Measurements from ENCODE around the gene HYCC2. TPM values are rescaled to one million over a fixed set of nuclear protein-coding genes. Genes with fewer than 3 reads are reported as not detected.
"Not testable (repeated sequence)": the region's sequence is repeated elsewhere in the genome, so short reads cannot be mapped to it uniquely, and the experiment has no call there.

HYCC2 gene
- 10 to 100 TPM in 2 of 4 donors, 1 to 10 TPM in 2; 2.8 to 36.3 (median 21.1) TPM for total RNA-seq

GRCh38 chr2:201071479-201072200 is at the start of gene HYCC2, which contains the start of gene NDUFB3:
TSS of gene HYCC2 (minus strand) at chr2:201071671. CDS start at chr2:201024009, 47,662 bp downstream.
TSS of gene NDUFB3 (plus strand) at chr2:201072001. CDS start at chr2:201078883, 6,882 bp downstream.
- no peaks in the 10 kb centered on the region for H3K36me3 ChIP-seq
- no peaks in the 10 kb centered on the region for H3K9me3 ChIP-seq
- H3K4me3 ChIP-seq = peak within 1 kb of the TSS; percentile 84 to 93
- peaks cover 11 to 13% of the 10 kb centered on the region in 2 donors for H3K4me1 ChIP-seq
- intact Hi-C loops (cut with DNase I; ENCODE audit: low total_unique reads) = no loop called here
- no peaks in the 10 kb centered on the region for H3K27me3 ChIP-seq
- TF ChIP-seq POLR2A (IDR thresholded peaks at IDR 0.05) (peak; percentile 36 to 58), CTCF (IDR thresholded peaks at IDR 0.05) (peak in 3 of 4 experiments; percentile 32 to 37 (median 33))
- DNase-seq = peak; percentile 90 to 92
- H3K27ac ChIP-seq = peak within 1 kb of the TSS; percentile 88 to 89

GRCh38 chr2:201118961-201119854 is 47.7 kb upstream of the HYCC2 start:
- intact Hi-C loops (cut with DNase I; ENCODE audit: low total_unique reads) = no loop called here
- no peak for TF ChIP-seq CTCF (IDR thresholded peaks at IDR 0.05)
- no peaks in the 10 kb centered on the region for H3K27me3 ChIP-seq
- peak overlapping the region; percentile 97 to 100 for H3K27ac ChIP-seq
- DNase-seq = no peak
- no peaks in the 10 kb centered on the region for H3K4me1 ChIP-seq
- no peaks in the 10 kb centered on the region for H3K9me3 ChIP-seq
- no peaks in the 10 kb centered on the region for H3K36me3 ChIP-seq
- peak overlapping the region; percentile 85 to 95 for H3K4me3 ChIP-seq

- no peaks in the 10 kb centered on the region for H3K4me1 ChIP-seq
- intact Hi-C loops (cut with DNase I; ENCODE audit: low total_unique reads) = no loop called here
Observed at GRCh38 chr2:201118121-201118960, 46.9 kb upstream of the HYCC2 start.

GRCh38 chr2:201117735-201118094 is 46.2 kb upstream of the HYCC2 start:
- H3K36me3 ChIP-seq; H3K9me3 ChIP-seq; DNase-seq; H3K27me3 ChIP-seq; H3K4me1 ChIP-seq; intact Hi-C loops (cut with DNase I; ENCODE audit: low total_unique reads): not testable (repeated sequence)
- H3K27ac ChIP-seq = peak overlapping the region; percentile 97 to 100
- H3K4me3 ChIP-seq = peak overlapping the region; percentile 85 to 95

More at GRCh38 chr2:201118121-201118960, 46.9 kb upstream of the HYCC2 start:
- TF ChIP-seq POLR2A (IDR thresholded peaks at IDR 0.05) = peak; percentile 20 to 50
- peak; percentile 48 to 65 (median 55) for TF ChIP-seq CTCF (IDR thresholded peaks at IDR 0.05)
- no peaks in the 10 kb centered on the region for H3K27me3 ChIP-seq
- peak; percentile 81 to 89 for DNase-seq
- H3K36me3 ChIP-seq = no peaks in the 10 kb centered on the region
- no peaks in the 10 kb centered on the region for H3K9me3 ChIP-seq
- H3K4me3 ChIP-seq = peak overlapping the region; percentile 85 to 95
- H3K27ac ChIP-seq = peak overlapping the region; percentile 97 to 100
